Measurements from ENCODE around the gene C10orf71.

- TF ChIP-seq CTCF (IDR thresholded peaks at IDR 0.05) (no peak), REST (IDR thresholded peaks at IDR 0.05; ENCODE audit: insufficient read depth in 1 of 2, low read depth in 2 of 2, low read length in 1 of 2) (no peak), POLR2AphosphoS5 (IDR thresholded peaks at IDR 0.05; ENCODE audit: low read depth, low read length) (no peak)
These were observed 66.9 kb downstream of the C10orf71 start for GRCh38 chr10:49365675-49366415.
